WERI-Rb-1 (cell line): Measurements from ENCODE around the gene HPGDS.

Source experiments
- DNase-seq: peaks from one replicate; pipeline ENCODE4 v3.0.0-alpha.2; 2020
- H3K27ac ChIP-seq: fragments of 250-450 bp; sonication (Bioruptor Pico); 2 replicates; pipeline ENCODE4 v1.5.1; 2020; ENCODE audit warnings: mild to moderate bottlenecking, moderate library complexity
- H3K27me3 ChIP-seq: fragments of 250-450 bp; sonication (Bioruptor Pico); 2 replicates; pipeline ENCODE4 v1.5.1; 2021; ENCODE audit warnings: mild to moderate bottlenecking, low read depth, moderate library complexity; ENCODE audit not compliant: insufficient read depth, severe bottlenecking
- H3K36me3 ChIP-seq: fragments of 250-450 bp; sonication (Bioruptor Pico); 2 replicates; pipeline ENCODE4 v1.5.1; 2020; ENCODE audit warnings: mild to moderate bottlenecking, moderate library complexity
- H3K4me3 ChIP-seq: 2 replicates; pipeline ENCODE4 v1.5.1; 2011; ENCODE audit warnings: low read depth, mild to moderate bottlenecking, control low read depth, low read length
- H3K9me3 ChIP-seq: fragments of 250-450 bp; sonication (Bioruptor Pico); 2 replicates; pipeline ENCODE4 v1.5.1; 2021; ENCODE audit warnings: mild to moderate bottlenecking, moderate library complexity; ENCODE audit not compliant: severe bottlenecking
- CTCF ChIP-seq: IDR thresholded peaks from 2 replicates; pipeline ENCODE4 v1.5.1; 2011; ENCODE audit warnings: low read depth, mild to moderate bottlenecking, control low read depth, inconsistent platforms, low read length

HPGDS gene

GRCh38 chr4:94256144-94256783 is 86.4 kb downstream of the HPGDS start:
- no peak overlapping the region for H3K27ac ChIP-seq
- DNase-seq = no peak
- no peaks in the 10 kb centered on the region for H3K9me3 ChIP-seq
- peaks cover 30% of the 10 kb centered on the region for H3K36me3 ChIP-seq
- H3K4me3 ChIP-seq = no peak overlapping the region
- no peak for TF ChIP-seq CTCF
- no peaks in the 10 kb centered on the region for H3K27me3 ChIP-seq

GRCh38 chr4:94253036-94253435 is 89.6 kb downstream of the HPGDS start:
- no peak for DNase-seq
- no peaks in the 10 kb centered on the region for H3K27me3 ChIP-seq
- no peak overlapping the region for H3K27ac ChIP-seq
- no peaks in the 10 kb centered on the region for H3K9me3 ChIP-seq
- H3K4me3 ChIP-seq = no peak overlapping the region
- H3K36me3 ChIP-seq = peaks cover 46% of the 10 kb centered on the region
- no peak for TF ChIP-seq CTCF

- no peak for DNase-seq
- no peak overlapping the region for H3K27ac ChIP-seq
- no peaks in the 10 kb centered on the region for H3K27me3 ChIP-seq
- no peak for TF ChIP-seq CTCF
- peaks cover 58% of the 10 kb centered on the region for H3K36me3 ChIP-seq
- no peak overlapping the region for H3K4me3 ChIP-seq
- no peaks in the 10 kb centered on the region for H3K9me3 ChIP-seq
Observed at GRCh38 chr4:94251094-94251493, 91.5 kb downstream of the HPGDS start.
